Inflammatory macrophage treated with lipopolysaccharide for 1 hour (primary cell): ENCODE data around the gene CSH2.

ENCODE experiments used
- DNase-seq, 2 donors: peaks; one replicate each; pipeline ENCODE4 v3.0.0-alpha.2; 2020 to 2022

CSH2 gene

GRCh38 chr17:63833026-63833740 is 40.3 kb downstream of the CSH2 start:
- DNase-seq: no peak

GRCh38 chr17:63832455-63832854 is 41.0 kb downstream of the CSH2 start:
- no peak for DNase-seq

- DNase-seq: no peak
These were observed 41.5 kb downstream of the CSH2 start for GRCh38 chr17:63832014-63832413.

GRCh38 chr17:63831505-63831904 is 42.0 kb downstream of the CSH2 start:
- no peak for DNase-seq

- DNase-seq: no peak
These were observed 42.5 kb downstream of the CSH2 start for GRCh38 chr17:63830904-63831491.

- DNase-seq: no peak
These were observed 43.2 kb downstream of the CSH2 start for GRCh38 chr17:63830278-63830677.

- no peak for DNase-seq
These were observed 44.5 kb downstream of the CSH2 start for GRCh38 chr17:63828936-63829335.

GRCh38 chr17:63827801-63828221 is 45.7 kb downstream of the CSH2 start:
- DNase-seq: peak in 1 of 2 donors; percentile 2

- DNase-seq: peak; percentile 93
These were observed 46.3 kb downstream of the CSH2 start, which contains the start of the genes FTSJ3 and PSMC5 for GRCh38 chr17:63827002-63827800. FTSJ3 (minus strand) TSS chr17:63827663; CDS start chr17:63826902, 761 bp downstream. PSMC5 (plus strand) TSS chr17:63827431; CDS start chr17:63827491, 60 bp downstream.

GRCh38 chr17:63826468-63827001 is 46.9 kb downstream of the CSH2 start:
- DNase-seq: peak in 1 of 2 donors; percentile 3

GRCh38 chr17:63824362-63824761 is 49.1 kb downstream of the CSH2 start:
- DNase-seq: no peak

- DNase-seq: no peak
These were observed 49.7 kb downstream of the CSH2 start for GRCh38 chr17:63823659-63824331.

- no peak for DNase-seq
These were observed 50.9 kb downstream of the CSH2 start for GRCh38 chr17:63822537-63822936.
